OCI-LY1 (cell line): ENCODE data around the gene RBM20.

ENCODE experiments used
- EZH2 ChIP-seq: fragments of 200-600 bp; sonication (generic), shearing (Covaris generic); IDR thresholded peaks from 2 replicates; pipeline ENCODE4 v1.8.0; 2017; ENCODE audit warnings: borderline replicate concordance, mixed run types, mild to moderate bottlenecking, antibody characterized with exemption, low read length, moderate library complexity, mixed read lengths
- TF ChIP-seq, protein P1 (sequence below): fragments of 200-600 bp; sonication (generic), shearing (Covaris generic); IDR thresholded peaks from 2 replicates; pipeline ENCODE4 v1.5.1; 2017; ENCODE audit warnings: mild to moderate bottlenecking, antibody characterized with exemption, low read length, moderate library complexity, mixed read lengths

GRCh38 chr10:110881905-110882304, 237.8 kb downstream of the RBM20 start:
- TF ChIP-seq, protein P1, sequence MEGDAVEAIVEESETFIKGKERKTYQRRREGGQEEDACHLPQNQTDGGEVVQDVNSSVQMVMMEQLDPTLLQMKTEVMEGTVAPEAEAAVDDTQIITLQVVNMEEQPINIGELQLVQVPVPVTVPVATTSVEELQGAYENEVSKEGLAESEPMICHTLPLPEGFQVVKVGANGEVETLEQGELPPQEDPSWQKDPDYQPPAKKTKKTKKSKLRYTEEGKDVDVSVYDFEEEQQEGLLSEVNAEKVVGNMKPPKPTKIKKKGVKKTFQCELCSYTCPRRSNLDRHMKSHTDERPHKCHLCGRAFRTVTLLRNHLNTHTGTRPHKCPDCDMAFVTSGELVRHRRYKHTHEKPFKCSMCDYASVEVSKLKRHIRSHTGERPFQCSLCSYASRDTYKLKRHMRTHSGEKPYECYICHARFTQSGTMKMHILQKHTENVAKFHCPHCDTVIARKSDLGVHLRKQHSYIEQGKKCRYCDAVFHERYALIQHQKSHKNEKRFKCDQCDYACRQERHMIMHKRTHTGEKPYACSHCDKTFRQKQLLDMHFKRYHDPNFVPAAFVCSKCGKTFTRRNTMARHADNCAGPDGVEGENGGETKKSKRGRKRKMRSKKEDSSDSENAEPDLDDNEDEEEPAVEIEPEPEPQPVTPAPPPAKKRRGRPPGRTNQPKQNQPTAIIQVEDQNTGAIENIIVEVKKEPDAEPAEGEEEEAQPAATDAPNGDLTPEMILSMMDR: no peak
- no peak for TF ChIP-seq EZH2
